Mucosa of gallbladder (tissue), 1 donor: Measurements from ENCODE around the gene BCL2L14. TPM values are rescaled to one million over a fixed set of nuclear protein-coding genes. Genes with fewer than 3 reads are reported as not detected.
"Not testable (repeated sequence)": the region's sequence is repeated elsewhere in the genome, so short reads cannot be mapped to it uniquely, and the experiment has no call there.

Experiments used
- DNase-seq: peaks from one replicate; pipeline ENCODE4 v3.0.0-alpha.2; 2020; ENCODE audit warnings: low spot score
- total RNA-seq: library from RNA; stranded (reverse); gene quantifications from one replicate; pipeline ENCODE4 v1.2.1, GENCODE V29; 2021
- donor health status: DM: no; HTN: no; CAD: no.

The BCL2L14 gene
- total RNA-seq, 1 donor from 2014 or later = 13.5 TPM

GRCh38 chr12:12107678-12108077 lies 36.9 kb downstream of the BCL2L14 start:
- DNase-seq = no peak

- no peak for DNase-seq
Measured at GRCh38 chr12:12108441-12109058, 37.8 kb downstream of the BCL2L14 start.

DNA sequence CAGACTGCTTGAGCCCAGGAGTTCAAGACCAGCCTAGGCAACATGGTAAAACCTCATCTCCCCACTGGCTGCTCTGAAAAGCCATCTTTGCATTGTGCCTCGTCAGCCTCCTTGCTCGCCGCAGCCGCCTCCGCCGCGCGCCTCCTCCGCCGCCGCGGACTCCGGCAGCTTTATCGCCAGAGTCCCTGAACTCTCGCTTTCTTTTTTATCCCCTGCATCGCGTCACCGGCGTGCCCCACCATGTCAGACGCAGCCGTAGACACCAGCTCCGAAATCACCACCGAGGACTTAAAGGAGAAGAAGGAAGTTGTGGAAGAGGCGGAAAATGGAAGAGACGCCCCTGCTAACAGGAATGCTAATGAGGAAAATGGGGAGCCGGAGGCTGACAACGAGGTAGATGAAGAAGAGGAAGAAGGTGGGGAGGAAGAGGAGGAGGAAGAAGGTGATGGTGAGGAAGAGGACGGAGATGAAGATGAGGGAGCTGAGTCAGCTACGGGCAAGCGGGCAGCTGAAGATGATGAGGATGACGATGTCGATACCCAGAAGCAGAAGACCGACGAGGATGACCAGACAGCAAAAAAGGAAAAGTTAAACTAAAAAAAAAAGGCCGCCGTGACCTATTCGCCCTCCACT lies 40.3 kb downstream of the BCL2L14 start:
- DNase-seq = peak; percentile 18

GRCh38 chr12:12115514-12115913 lies 44.8 kb downstream of the BCL2L14 start:
- no peak for DNase-seq

- DNase-seq = no peak
Measured at GRCh38 chr12:12116677-12117076, 45.9 kb downstream of the BCL2L14 start.

GRCh38 chr12:12121061-12121460 lies 50.3 kb downstream of the BCL2L14 start:
- DNase-seq = no peak

GRCh38 chr12:12123036-12123604 lies 52.4 kb downstream of the BCL2L14 start:
- no peak for DNase-seq

DNA sequence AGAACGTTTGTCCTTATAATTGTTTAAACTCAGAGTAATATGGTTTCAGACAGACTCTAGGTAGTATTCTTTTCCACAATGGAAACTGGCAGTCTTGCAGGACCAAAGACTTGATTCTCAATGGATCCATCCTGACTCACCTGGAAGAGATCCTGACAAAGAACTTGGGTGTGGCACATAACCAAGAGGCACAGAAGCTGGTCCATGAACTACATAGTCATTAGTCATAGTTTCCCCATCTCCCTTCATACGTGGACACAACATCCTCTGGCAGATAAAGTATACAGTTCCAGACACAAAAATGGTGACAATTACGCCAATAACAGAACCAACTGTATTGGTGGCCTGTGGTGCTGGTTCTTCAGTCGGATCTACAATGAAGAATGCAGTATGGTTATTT lies 55.8 kb downstream of the BCL2L14 start:
- no peak for DNase-seq

DNA sequence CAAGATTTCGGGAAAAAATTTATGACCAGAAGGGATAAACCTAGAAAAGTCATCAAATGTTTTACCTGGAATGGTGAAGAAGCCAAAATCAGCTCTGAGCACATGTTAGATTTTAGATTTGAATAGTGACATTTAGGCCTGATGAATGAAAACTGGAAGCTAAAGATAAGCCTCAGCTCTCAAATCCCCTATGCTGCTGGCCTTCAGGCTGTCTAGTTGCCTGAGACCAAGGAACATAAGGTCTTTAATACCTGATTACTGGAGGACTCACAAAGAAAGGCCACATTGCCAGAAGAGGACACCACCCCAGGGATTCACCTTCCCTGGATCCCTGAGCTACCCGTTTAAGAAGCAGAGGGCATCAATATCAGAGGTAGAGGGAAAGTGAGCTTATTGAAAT lies 56.6 kb downstream of the BCL2L14 start:
- DNase-seq = no peak

DNA sequence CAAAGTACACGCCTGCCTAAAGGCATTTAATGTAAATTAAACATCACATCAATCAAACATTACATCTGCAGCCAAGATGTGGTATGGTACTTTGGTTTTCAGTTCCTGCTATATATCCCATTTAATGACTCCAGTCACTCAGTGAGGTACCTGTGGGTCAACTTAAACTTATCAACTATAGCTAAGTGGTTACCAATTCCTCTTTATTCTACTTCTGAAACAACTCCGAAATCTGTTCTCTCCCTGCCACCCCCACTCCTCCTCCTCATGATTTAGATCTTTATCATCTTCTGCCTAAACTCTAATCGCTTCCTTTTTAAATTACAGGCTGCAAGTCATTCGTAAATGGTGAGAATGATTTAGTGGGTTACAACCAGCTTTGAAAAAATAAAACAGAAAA lies 57.9 kb downstream of the BCL2L14 start:
- DNase-seq = no peak

- no peak for DNase-seq
Measured at GRCh38 chr12:12133259-12133658, 62.5 kb downstream of the BCL2L14 start.

- no peak for DNase-seq
Measured at GRCh38 chr12:12133785-12134184, 63.0 kb downstream of the BCL2L14 start.

DNA sequence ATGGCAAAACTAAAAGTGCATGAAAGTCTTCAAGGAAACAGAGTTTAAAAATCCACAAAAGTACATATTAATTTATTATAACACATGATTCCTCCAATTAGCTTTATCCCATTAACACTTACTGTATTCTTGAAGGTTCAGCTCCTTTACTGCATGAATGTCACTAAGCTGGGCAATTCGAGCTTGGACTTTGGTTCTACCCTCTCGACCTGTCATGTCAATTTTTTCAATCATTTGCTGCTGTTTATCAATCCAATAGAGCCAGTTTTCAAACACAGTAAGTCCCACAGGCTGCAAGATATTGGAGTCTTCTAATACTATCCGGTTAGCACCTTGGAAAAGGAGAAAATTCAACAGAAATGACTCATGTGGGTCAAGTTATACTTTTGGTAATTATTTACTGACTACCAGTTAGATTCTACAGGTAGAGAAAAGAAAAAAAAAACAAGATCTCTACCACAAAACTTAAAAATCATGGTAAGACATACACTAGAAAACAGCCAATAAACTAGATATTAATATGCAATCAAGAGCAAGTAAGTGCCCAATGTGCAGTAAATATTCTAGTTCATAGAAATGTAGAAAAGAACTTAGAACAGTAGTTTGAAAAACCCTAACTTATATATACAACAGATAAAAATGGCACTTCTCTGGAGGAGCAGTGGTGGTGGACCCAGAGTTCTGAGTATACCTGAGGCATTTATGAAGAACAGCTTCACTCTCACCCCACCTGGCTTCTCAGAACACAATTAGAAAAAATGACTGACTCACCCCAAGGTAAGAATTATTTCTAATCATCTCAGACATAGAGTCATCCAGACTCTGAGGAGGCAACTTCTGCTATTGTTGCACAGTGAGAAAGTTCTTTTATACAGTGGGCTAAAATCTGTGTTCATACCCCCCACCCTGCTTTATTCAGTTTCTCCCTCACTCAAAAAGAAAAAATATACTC lies 67.7 kb downstream of the BCL2L14 start:
- no peak for DNase-seq

GRCh38 chr12:12141000-12141399 lies 70.3 kb downstream of the BCL2L14 start:
- no peak for DNase-seq

DNA sequence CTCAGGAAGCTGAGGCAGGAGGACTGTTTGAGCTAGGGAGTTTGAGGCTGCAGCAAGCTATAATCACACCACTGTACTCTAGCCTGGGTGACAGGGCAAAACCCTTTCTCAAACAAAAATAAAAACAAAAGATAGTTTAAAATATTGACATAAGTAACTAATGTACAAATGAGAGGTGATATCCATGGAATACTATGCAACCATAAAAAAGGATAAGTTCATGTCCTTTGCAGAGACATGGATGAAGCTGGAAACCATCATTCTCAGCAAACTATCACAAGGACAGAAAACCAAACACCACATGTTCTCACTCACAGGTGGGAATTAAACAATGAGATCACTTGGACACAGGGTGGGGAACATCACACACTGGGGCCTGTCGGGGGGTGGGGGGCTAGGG lies 73.8 kb downstream of the BCL2L14 start:
- DNase-seq = not testable (repeated sequence)

DNA sequence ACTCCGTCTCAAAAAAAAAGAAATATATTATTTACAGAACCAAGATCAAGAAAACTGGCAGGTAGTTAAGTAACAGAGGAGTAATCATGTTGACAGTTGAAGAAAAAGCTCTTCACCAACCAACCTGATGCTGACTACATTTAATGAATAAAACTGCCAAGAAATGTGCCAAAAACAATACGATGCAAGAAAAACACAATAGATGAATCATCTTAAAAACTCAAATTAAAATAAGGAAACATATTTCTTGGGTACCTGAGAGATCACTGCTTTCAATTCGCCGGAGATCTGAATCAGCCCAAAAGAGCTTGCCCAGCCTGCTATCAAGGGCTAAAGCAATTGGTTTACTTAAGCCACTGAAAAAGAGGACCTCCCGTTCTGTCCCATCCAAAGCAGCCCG lies 76.4 kb downstream of the BCL2L14 start:
- DNase-seq = no peak

Other genes starting within 250 kb of the BCL2L14 start
- gene LRP6, start 196.1 kb downstream of the BCL2L14 start, total RNA-seq = 36.3 TPM